ENCODE data around the gene FAM98A.

Gene FAM98A

GRCh38 chr2:33541243-33541642 lies 57.9 kb downstream of the FAM98A start:
- no peak for DNase-seq (ENCODE audit: low read depth)
- TF ChIP-seq CTCF (IDR thresholded peaks at IDR 0.05; ENCODE audit: insufficient read depth, low read depth, low read length, missing control alignments) = no peak
- no peak overlapping the region for H3K4me3 ChIP-seq (ENCODE audit: low read depth, low read length)

DNA sequence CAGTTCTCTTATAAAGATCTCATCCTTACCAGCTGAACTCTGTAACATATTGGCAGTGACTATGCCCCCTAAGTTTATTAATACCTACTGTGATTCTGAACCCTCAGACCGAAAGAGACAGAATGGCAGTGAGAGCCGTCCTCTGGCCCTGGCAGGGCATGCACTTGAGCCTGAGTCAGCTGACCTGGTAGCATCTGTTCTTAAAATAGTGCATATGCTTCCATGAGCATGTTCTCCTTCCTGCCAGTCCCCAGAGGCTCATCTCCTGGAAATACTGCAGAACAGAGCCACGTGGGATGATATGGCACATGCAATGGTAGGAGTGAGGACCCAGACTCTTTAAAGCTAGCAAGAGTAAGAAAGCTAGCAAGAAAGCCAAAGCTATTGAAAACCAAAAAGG lies 63.7 kb downstream of the FAM98A start:
- no peak for TF ChIP-seq CTCF (IDR thresholded peaks at IDR 0.05; ENCODE audit: insufficient read depth, low read depth, low read length, missing control alignments)
- DNase-seq (ENCODE audit: low read depth) = no peak
- H3K4me3 ChIP-seq (ENCODE audit: low read depth, low read length) = no peak overlapping the region
